ENCODE data around the gene CBLIF.

DNA sequence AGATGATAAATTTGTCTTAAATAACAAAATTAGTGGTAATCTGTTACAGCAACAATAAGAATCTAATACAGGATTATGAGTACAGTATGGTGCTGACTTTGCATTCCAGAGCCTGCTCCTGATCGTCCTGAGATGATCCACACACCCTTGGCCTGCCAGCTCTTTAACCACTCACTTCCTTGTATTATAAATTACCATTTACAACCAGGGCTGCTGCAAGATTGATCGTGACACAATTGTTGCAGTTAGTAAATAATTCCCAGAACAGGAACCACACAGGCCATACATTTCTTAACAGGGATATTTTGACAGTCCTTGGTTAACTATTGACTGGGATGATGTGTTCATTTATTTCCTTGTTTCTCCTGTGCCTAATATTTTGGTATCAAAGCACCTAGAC lies 3.8 kb upstream of the CBLIF start:
- TF ChIP-seq, protein P1, sequence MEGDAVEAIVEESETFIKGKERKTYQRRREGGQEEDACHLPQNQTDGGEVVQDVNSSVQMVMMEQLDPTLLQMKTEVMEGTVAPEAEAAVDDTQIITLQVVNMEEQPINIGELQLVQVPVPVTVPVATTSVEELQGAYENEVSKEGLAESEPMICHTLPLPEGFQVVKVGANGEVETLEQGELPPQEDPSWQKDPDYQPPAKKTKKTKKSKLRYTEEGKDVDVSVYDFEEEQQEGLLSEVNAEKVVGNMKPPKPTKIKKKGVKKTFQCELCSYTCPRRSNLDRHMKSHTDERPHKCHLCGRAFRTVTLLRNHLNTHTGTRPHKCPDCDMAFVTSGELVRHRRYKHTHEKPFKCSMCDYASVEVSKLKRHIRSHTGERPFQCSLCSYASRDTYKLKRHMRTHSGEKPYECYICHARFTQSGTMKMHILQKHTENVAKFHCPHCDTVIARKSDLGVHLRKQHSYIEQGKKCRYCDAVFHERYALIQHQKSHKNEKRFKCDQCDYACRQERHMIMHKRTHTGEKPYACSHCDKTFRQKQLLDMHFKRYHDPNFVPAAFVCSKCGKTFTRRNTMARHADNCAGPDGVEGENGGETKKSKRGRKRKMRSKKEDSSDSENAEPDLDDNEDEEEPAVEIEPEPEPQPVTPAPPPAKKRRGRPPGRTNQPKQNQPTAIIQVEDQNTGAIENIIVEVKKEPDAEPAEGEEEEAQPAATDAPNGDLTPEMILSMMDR (IDR thresholded peaks at IDR 0.05; ENCODE audit: borderline replicate concordance, extremely low read depth, low read length, poor library complexity, severe bottlenecking) = no peak
- no peak for TF ChIP-seq EZH2 (IDR thresholded peaks at IDR 0.05; ENCODE audit: borderline replicate concordance, low read depth, low read length, severe bottlenecking)

Data from DND-41 (cell line).